Memory B cell (primary cell): ENCODE data around the gene HIRIP3.
"Not testable (repeated sequence)": the region's sequence is repeated elsewhere in the genome, so short reads cannot be mapped to it uniquely, and the experiment has no call there.

Source experiments
- ATAC-seq: fragments of 150-1000 bp; cut with Tn5 transposase; 2 replicates; pipeline ENCODE4 v1.10.0; 2021; ENCODE audit warnings: low read depth, mild to moderate bottlenecking, moderate library complexity
- DNase-seq, 2 donors: peaks; one replicate each; pipeline ENCODE4 v3.0.0; 2022; ENCODE audit warnings: low spot score in 2 of 2
- H3K27ac Mint-ChIP-seq: one replicate; pipeline ENCODE4 v1.8.0; 2022; ENCODE audit warnings: mild to moderate bottlenecking, moderate library complexity, mixed read lengths
- H3K27me3 Mint-ChIP-seq: one replicate; pipeline ENCODE4 v1.8.0; 2022; ENCODE audit warnings: mixed read lengths
- H3K36me3 Mint-ChIP-seq: one replicate; pipeline ENCODE4 v1.8.0; 2022; ENCODE audit warnings: mild to moderate bottlenecking, mixed read lengths
- H3K4me1 Mint-ChIP-seq: one replicate; pipeline ENCODE4 v1.8.0; 2022; ENCODE audit warnings: mixed read lengths
- H3K4me3 Mint-ChIP-seq: one replicate; pipeline ENCODE4 v1.8.0; 2022; ENCODE audit warnings: mild to moderate bottlenecking, moderate library complexity, mixed read lengths
- H3K9me3 Mint-ChIP-seq: one replicate; pipeline ENCODE4 v1.8.0; 2022; ENCODE audit warnings: mixed read lengths

Gene HIRIP3

GRCh38 chr16:29974291-29975133 is 20.9 kb downstream of the HIRIP3 start:
- Mint-ChIP-seq H3K36me3 (peaks cover 12% of the 10 kb centered on the region), H3K27ac (peak overlapping the region; percentile 97), H3K4me3 (peak overlapping the region; percentile 100), H3K4me1 (peaks cover 25% of the 10 kb centered on the region), H3K9me3 (no peaks in the 10 kb centered on the region), H3K27me3 (no peaks in the 10 kb centered on the region)
- ATAC-seq, result no peak
- no peak for DNase-seq

- Mint-ChIP-seq H3K27me3 (no peaks in the 10 kb centered on the region), H3K4me1 (peaks cover 28% of the 10 kb centered on the region), H3K4me3 (peak within 1 kb of the TSS; percentile 100), H3K9me3 (no peaks in the 10 kb centered on the region), H3K36me3 (peaks cover 10% of the 10 kb centered on the region), H3K27ac (peak within 1 kb of the TSS; percentile 97)
- DNase-seq, result peak; percentile 91 to 95
- ATAC-seq, result peak; percentile 97
Measured at GRCh38 chr16:29973384-29974246, 21.8 kb downstream of the HIRIP3 start, which contains the start of gene TAOK2. TAOK2 (plus strand) TSS chr16:29973868; CDS start chr16:29977773, 3,905 bp downstream.

GRCh38 chr16:29972992-29973383 is 22.4 kb downstream of the HIRIP3 start:
- peak overlapping the region; percentile 100 for H3K4me3 Mint-ChIP-seq

GRCh38 chr16:29972500-29972899 is 22.9 kb downstream of the HIRIP3 start:
- ATAC-seq (no peak), DNase-seq (no peak)
- Mint-ChIP-seq H3K9me3 (no peaks in the 10 kb centered on the region), H3K36me3 (peaks cover 9% of the 10 kb centered on the region), H3K27me3 (no peaks in the 10 kb centered on the region), H3K4me3 (peak overlapping the region; percentile 100), H3K27ac (peak overlapping the region; percentile 14), H3K4me1 (peaks cover 28% of the 10 kb centered on the region)

More at GRCh38 chr16:29972992-29973383, 22.4 kb downstream of the HIRIP3 start:
- H3K9me3 Mint-ChIP-seq, result no peaks in the 10 kb centered on the region
- peak overlapping the region; percentile 97 for H3K27ac Mint-ChIP-seq
- DNase-seq, result no peak
- peaks cover 28% of the 10 kb centered on the region for H3K4me1 Mint-ChIP-seq
- ATAC-seq, result no peak
- no peaks in the 10 kb centered on the region for H3K27me3 Mint-ChIP-seq
- peaks cover 9% of the 10 kb centered on the region for H3K36me3 Mint-ChIP-seq

GRCh38 chr16:29971304-29971703 is 24.1 kb downstream of the HIRIP3 start:
- peaks cover 9% of the 10 kb centered on the region for H3K36me3 Mint-ChIP-seq

GRCh38 chr16:29968205-29968604 is 27.2 kb downstream of the HIRIP3 start:
- Mint-ChIP-seq H3K4me3 (no peak overlapping the region), H3K9me3 (no peaks in the 10 kb centered on the region), H3K4me1 (peaks cover 11% of the 10 kb centered on the region), H3K27ac (no peak overlapping the region), H3K36me3 (peaks cover 9% of the 10 kb centered on the region), H3K27me3 (no peaks in the 10 kb centered on the region)
- ATAC-seq (no peak), DNase-seq (no peak)

More at GRCh38 chr16:29971304-29971703, 24.1 kb downstream of the HIRIP3 start:
- Mint-ChIP-seq H3K27ac (no peak overlapping the region), H3K4me1 (peaks cover 28% of the 10 kb centered on the region), H3K9me3 (no peaks in the 10 kb centered on the region), H3K27me3 (no peaks in the 10 kb centered on the region), H3K4me3 (no peak overlapping the region)
- DNase-seq (no peak), ATAC-seq (no peak)

GRCh38 chr16:29963021-29963743 is 32.2 kb downstream of the HIRIP3 start:
- no peaks in the 10 kb centered on the region for H3K36me3 Mint-ChIP-seq
- peaks cover 14% of the 10 kb centered on the region for H3K4me1 Mint-ChIP-seq
- ATAC-seq, result no peak
- DNase-seq, result no peak
- peak overlapping the region; percentile 90 for H3K4me3 Mint-ChIP-seq
- no peaks in the 10 kb centered on the region for H3K9me3 Mint-ChIP-seq
- H3K27ac Mint-ChIP-seq, result peak overlapping the region; percentile 88
- no peaks in the 10 kb centered on the region for H3K27me3 Mint-ChIP-seq

GRCh38 chr16:29962344-29962994 is 32.9 kb downstream of the HIRIP3 start:
- no peaks in the 10 kb centered on the region for H3K36me3 Mint-ChIP-seq
- peak overlapping the region; percentile 90 for H3K4me3 Mint-ChIP-seq
- H3K27ac Mint-ChIP-seq, result peak overlapping the region; percentile 88
- DNase-seq (no peak), ATAC-seq (no peak)
- H3K9me3 Mint-ChIP-seq, result no peaks in the 10 kb centered on the region
- peaks cover 14% of the 10 kb centered on the region for H3K4me1 Mint-ChIP-seq
- no peaks in the 10 kb centered on the region for H3K27me3 Mint-ChIP-seq

GRCh38 chr16:29961479-29962343 is 33.7 kb downstream of the HIRIP3 start, which contains the start of gene TMEM219:
TMEM219 (plus strand) TSS chr16:29962079; CDS start chr16:29963144, 1,065 bp downstream.
- Mint-ChIP-seq H3K4me3 (peak within 1 kb of the TSS; percentile 90), H3K9me3 (no peaks in the 10 kb centered on the region), H3K4me1 (peaks cover 14% of the 10 kb centered on the region), H3K27me3 (no peaks in the 10 kb centered on the region), H3K36me3 (no peaks in the 10 kb centered on the region), H3K27ac (peak within 1 kb of the TSS; percentile 88)
- ATAC-seq (peak; percentile 84), DNase-seq (peak; percentile 96 to 98)

- peak overlapping the region; percentile 90 for H3K4me3 Mint-ChIP-seq
- ATAC-seq (no peak), DNase-seq (no peak)
- no peaks in the 10 kb centered on the region for H3K9me3 Mint-ChIP-seq
- no peaks in the 10 kb centered on the region for H3K36me3 Mint-ChIP-seq
- peak overlapping the region; percentile 88 for H3K27ac Mint-ChIP-seq
- H3K27me3 Mint-ChIP-seq, result no peaks in the 10 kb centered on the region
- H3K4me1 Mint-ChIP-seq, result peaks cover 14% of the 10 kb centered on the region
Measured at GRCh38 chr16:29961127-29961478, 34.3 kb downstream of the HIRIP3 start.

- not testable (repeated sequence) for ATAC-seq, H3K9me3 Mint-ChIP-seq, DNase-seq, H3K27me3 Mint-ChIP-seq, H3K4me3 Mint-ChIP-seq, H3K27ac Mint-ChIP-seq, H3K36me3 Mint-ChIP-seq
- H3K4me1 Mint-ChIP-seq, result peaks cover 14% of the 10 kb centered on the region
Measured at GRCh38 chr16:29959821-29960220, 35.6 kb downstream of the HIRIP3 start.

GRCh38 chr16:29959293-29959692 is 36.1 kb downstream of the HIRIP3 start:
- ATAC-seq (no peak), DNase-seq (no peak)
- Mint-ChIP-seq H3K27me3 (no peaks in the 10 kb centered on the region), H3K27ac (no peak overlapping the region), H3K4me1 (peaks cover 14% of the 10 kb centered on the region), H3K4me3 (no peak overlapping the region), H3K9me3 (no peaks in the 10 kb centered on the region), H3K36me3 (no peaks in the 10 kb centered on the region)
